Measurements from ENCODE around the gene STX7.

STX7 gene

GRCh38 chr6:132466952-132467351, 46.0 kb downstream of the STX7 start:
- DNase-seq, result no peak

- DNase-seq, result no peak
These were observed 47.1 kb downstream of the STX7 start for GRCh38 chr6:132465530-132466485.

GRCh38 chr6:132464538-132465256, 48.2 kb downstream of the STX7 start:
- DNase-seq, result no peak

GRCh38 chr6:132461958-132462357, 51.0 kb downstream of the STX7 start:
- DNase-seq, result no peak

GRCh38 chr6:132459605-132459952, 53.3 kb downstream of the STX7 start:
- no peak for DNase-seq

- DNase-seq, result no peak
These were observed 53.9 kb downstream of the STX7 start for GRCh38 chr6:132458887-132459604.

- DNase-seq, result peak; percentile 32 to 34
These were observed 56.2 kb downstream of the STX7 start for GRCh38 chr6:132456700-132457143.

- no peak for DNase-seq
These were observed 66.1 kb downstream of the STX7 start for GRCh38 chr6:132446855-132447241.

- DNase-seq, result no peak
These were observed 66.6 kb downstream of the STX7 start for GRCh38 chr6:132446141-132446854.

- DNase-seq, result no peak
These were observed 67.5 kb downstream of the STX7 start for GRCh38 chr6:132445201-132445951.

GRCh38 chr6:132443206-132443605, 69.7 kb downstream of the STX7 start:
- DNase-seq, result no peak

- no peak for DNase-seq
These were observed 82.8 kb downstream of the STX7 start for GRCh38 chr6:132430110-132430509.

GRCh38 chr6:132425176-132425575, 87.7 kb downstream of the STX7 start:
- no peak for DNase-seq

- DNase-seq, result no peak
These were observed 89.1 kb downstream of the STX7 start for GRCh38 chr6:132423839-132424238.

- DNase-seq, result no peak
These were observed 94.5 kb downstream of the STX7 start for GRCh38 chr6:132418235-132418965.

GRCh38 chr6:132414761-132415160, 98.2 kb downstream of the STX7 start:
- DNase-seq, result no peak

GRCh38 chr6:132414322-132414721, 98.6 kb downstream of the STX7 start:
- no peak for DNase-seq

- no peak for DNase-seq
These were observed 99.5 kb downstream of the STX7 start for GRCh38 chr6:132413499-132413802.

GRCh38 chr6:132412656-132413498, 100.0 kb downstream of the STX7 start:
- no peak for DNase-seq

GRCh38 chr6:132411296-132411695, 101.6 kb downstream of the STX7 start:
- DNase-seq, result no peak
